ENCODE results near the gene DICER1. TPM values are rescaled to one million over a fixed set of nuclear protein-coding genes. Genes with fewer than 3 reads are reported as not detected.

Gene DICER1
- total RNA-seq, 2 donors from 2014 or later = 49.3 to 53.7 TPM

DNA sequence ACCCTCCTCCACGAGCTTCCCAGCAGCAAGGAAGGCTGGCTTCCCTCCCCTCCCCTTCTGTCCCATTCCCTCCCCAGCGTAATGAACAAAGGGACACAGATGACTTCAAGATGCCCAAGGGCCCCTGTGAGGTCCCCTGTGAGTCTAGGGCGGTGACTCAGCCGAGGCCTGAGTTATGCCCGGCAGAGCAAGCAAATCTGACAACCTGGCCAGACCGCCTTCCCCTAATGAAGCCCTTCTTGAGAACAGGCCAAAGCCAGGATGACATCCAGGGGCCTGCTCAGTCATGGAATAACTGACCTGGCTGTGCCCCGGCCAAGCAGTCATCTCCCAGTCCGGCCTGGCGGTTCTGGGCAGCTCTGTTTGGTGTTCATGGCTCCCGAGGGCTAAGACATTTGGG is 89.2 kb downstream of the DICER1 start:
- H3K4me3 ChIP-seq = no peak overlapping the region
- intact Hi-C loops (cut with DNase I) = no loop called here
- no peaks in the 10 kb centered on the region for H3K4me1 ChIP-seq
- no peak overlapping the region for H3K27ac ChIP-seq
- TF ChIP-seq, protein P1, sequence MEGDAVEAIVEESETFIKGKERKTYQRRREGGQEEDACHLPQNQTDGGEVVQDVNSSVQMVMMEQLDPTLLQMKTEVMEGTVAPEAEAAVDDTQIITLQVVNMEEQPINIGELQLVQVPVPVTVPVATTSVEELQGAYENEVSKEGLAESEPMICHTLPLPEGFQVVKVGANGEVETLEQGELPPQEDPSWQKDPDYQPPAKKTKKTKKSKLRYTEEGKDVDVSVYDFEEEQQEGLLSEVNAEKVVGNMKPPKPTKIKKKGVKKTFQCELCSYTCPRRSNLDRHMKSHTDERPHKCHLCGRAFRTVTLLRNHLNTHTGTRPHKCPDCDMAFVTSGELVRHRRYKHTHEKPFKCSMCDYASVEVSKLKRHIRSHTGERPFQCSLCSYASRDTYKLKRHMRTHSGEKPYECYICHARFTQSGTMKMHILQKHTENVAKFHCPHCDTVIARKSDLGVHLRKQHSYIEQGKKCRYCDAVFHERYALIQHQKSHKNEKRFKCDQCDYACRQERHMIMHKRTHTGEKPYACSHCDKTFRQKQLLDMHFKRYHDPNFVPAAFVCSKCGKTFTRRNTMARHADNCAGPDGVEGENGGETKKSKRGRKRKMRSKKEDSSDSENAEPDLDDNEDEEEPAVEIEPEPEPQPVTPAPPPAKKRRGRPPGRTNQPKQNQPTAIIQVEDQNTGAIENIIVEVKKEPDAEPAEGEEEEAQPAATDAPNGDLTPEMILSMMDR (IDR thresholded peaks at IDR 0.05) = no peak
- H3K9me3 ChIP-seq = no peaks in the 10 kb centered on the region
- no peaks in the 10 kb centered on the region for H3K27me3 ChIP-seq
- no peaks in the 10 kb centered on the region for H3K36me3 ChIP-seq
- no peak overlapping the region for H3K9ac ChIP-seq (ENCODE audit: low read depth in 2 of 2, low read length in 2 of 2)
- no peak for DNase-seq

DNA sequence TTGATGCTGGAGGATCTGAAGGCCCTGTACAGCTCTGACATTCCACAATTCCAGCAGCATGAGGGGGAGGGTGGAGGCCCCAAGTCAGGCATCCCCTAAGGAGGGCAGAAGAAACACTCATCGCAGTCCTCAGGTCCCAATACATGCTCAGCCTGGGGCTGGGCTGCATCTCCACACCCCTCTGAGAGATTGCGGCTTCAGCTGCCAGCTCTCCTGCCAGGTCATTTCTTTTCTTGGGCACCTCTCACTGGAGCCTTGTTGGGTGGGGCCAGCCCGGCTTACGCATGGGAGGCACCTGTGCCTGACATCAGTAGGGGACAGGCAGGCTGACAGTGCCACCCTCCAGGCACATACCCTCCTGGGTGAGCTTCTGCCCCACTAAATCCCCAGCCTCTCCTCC is 89.8 kb downstream of the DICER1 start:
- no peaks in the 10 kb centered on the region for H3K27me3 ChIP-seq
- H3K27ac ChIP-seq = no peak overlapping the region
- intact Hi-C loops (cut with DNase I) = no loop called here
- no peak overlapping the region for H3K9ac ChIP-seq (ENCODE audit: low read depth in 2 of 2, low read length in 2 of 2)
- DNase-seq = no peak
- TF ChIP-seq, protein P1 (IDR thresholded peaks at IDR 0.05) = no peak
- no peaks in the 10 kb centered on the region for H3K4me1 ChIP-seq
- no peaks in the 10 kb centered on the region for H3K36me3 ChIP-seq
- no peaks in the 10 kb centered on the region for H3K9me3 ChIP-seq
- no peak overlapping the region for H3K4me3 ChIP-seq

DNA sequence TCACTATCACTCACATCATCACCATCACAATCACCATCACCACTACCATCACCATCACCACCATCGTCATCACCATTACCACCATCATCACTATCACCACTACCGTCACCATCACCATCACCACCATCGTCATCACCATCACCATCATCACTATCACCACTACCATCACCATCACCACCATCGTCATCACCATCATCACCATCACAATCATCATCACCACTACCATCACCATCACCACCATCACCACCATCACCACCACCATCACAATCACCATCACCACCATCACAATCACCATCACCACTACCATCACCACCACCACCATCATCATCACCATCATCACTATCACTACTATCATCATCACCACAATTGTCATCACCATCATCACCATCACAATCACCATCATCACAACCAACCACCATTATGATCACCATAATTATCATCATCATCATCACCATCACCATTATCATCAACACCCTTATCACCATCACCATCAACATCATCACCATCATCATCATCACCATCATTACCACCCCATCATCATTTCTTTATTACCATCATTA is 90.8 kb downstream of the DICER1 start:
- H3K4me3 ChIP-seq = no peak overlapping the region
- H3K36me3 ChIP-seq = no peaks in the 10 kb centered on the region
- TF ChIP-seq, protein P1 (IDR thresholded peaks at IDR 0.05) = no peak
- no peaks in the 10 kb centered on the region for H3K27me3 ChIP-seq
- no peak for DNase-seq
- H3K9me3 ChIP-seq = no peaks in the 10 kb centered on the region
- intact Hi-C loops (cut with DNase I) = no loop called here
- no peaks in the 10 kb centered on the region for H3K4me1 ChIP-seq
- no peak overlapping the region for H3K9ac ChIP-seq (ENCODE audit: low read depth in 2 of 2, low read length in 2 of 2)
- H3K27ac ChIP-seq = no peak overlapping the region

DNA sequence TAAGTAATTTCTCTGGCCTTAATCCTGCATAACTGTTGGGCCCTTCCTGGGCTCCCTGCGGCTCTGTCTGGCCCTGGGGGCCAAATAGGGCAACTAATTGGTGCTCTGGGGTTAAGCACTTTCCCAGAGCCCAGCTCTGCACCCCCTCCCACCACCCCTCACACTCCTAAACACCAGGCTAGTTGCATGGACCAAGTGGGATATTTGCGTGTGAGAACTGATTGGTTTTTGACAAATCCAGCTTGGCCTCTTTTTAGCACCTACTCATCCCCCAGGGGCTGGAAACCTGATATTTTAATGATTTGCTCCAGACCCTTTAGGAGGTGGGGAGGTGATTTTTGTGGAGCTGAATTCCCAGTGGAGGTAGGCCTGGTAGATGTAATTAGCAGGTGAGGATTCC is 91.9 kb downstream of the DICER1 start:
- TF ChIP-seq, protein P1 (IDR thresholded peaks at IDR 0.05) = no peak
- no peak for DNase-seq
- Histone ChIP-seq H3K9me3 (no peaks in the 10 kb centered on the region), H3K36me3 (no peaks in the 10 kb centered on the region), H3K9ac (ENCODE audit: low read depth in 2 of 2, low read length in 2 of 2) (no peak overlapping the region), H3K4me1 (no peaks in the 10 kb centered on the region), H3K4me3 (no peak overlapping the region), H3K27ac (no peak overlapping the region), H3K27me3 (no peaks in the 10 kb centered on the region)
- intact Hi-C loops (cut with DNase I) = no loop called here

DNA sequence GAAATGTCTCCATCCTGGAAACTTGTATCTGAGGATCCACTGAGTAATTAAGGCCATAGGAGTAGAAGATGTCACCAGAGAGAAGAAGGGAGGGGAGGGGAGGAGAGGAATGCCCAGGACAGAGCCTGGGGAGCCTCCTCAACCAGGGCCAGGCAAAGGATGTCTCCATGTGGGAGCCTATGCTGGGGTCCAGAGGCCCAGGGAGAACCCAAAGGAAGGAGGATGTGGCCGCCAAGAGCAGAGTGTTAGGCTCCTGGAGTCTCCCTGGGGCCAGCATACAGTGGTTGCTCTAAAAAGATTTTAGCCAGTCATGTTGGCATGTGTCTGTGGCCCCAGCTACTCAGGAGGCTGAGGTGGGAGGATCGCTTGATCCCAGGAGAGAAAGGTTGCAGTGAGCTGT is 92.6 kb downstream of the DICER1 start:
- DNase-seq = no peak
- Histone ChIP-seq H3K9ac (ENCODE audit: low read depth in 2 of 2, low read length in 2 of 2) (no peak overlapping the region), H3K9me3 (no peaks in the 10 kb centered on the region), H3K27me3 (no peaks in the 10 kb centered on the region), H3K27ac (no peak overlapping the region), H3K4me1 (no peaks in the 10 kb centered on the region), H3K36me3 (no peaks in the 10 kb centered on the region), H3K4me3 (no peak overlapping the region)
- TF ChIP-seq, protein P1 (IDR thresholded peaks at IDR 0.05) = no peak
- intact Hi-C loops (cut with DNase I) = no loop called here

Data from colonic mucosa (tissue), 4 donors.